WTC11 (cell line): ENCODE measurements around the gene STX18. TPM values are rescaled to one million over a fixed set of nuclear protein-coding genes. Genes with fewer than 3 reads are reported as not detected.

Experiments
- ATAC-seq: fragments of 200-7000 bp; cut with Tn5 transposase; 2 replicates; pipeline ENCODE4 v1.10.0; 2021; ENCODE audit warnings: mild to moderate bottlenecking, moderate library complexity
- CTCF ChIA-PET: fragments of 300-600 bp; sonication (Branson Sonifier 250); formaldehyde crosslinking; loops from one replicate; lab custom pipeline; 2021; ENCODE audit warnings: antibody characterized with exemption; lab: Charles Lee
- POLR2A ChIA-PET: fragments of 350-600 bp; sonication (Branson Sonifier 250); formaldehyde crosslinking; loops from one replicate; lab custom pipeline; 2021; ENCODE audit warnings: antibody characterized with exemption; lab: Charles Lee
- DNase-seq: peaks from one replicate; pipeline ENCODE4 v3.0.0; 2021; ENCODE audit warnings: low spot score
- H3K27ac Mint-ChIP-seq: 2 replicates; pipeline ENCODE4 v1.8.0; 2021; ENCODE audit warnings: mixed read lengths
- H3K27me3 Mint-ChIP-seq: 2 replicates; pipeline ENCODE4 v1.8.0; 2021; ENCODE audit warnings: low read depth, mild to moderate bottlenecking, moderate library complexity, mixed read lengths
- H3K36me3 Mint-ChIP-seq: 2 replicates; pipeline ENCODE4 v1.8.0; 2021; ENCODE audit warnings: mixed read lengths
- H3K4me1 Mint-ChIP-seq: 2 replicates; pipeline ENCODE4 v1.8.0; 2022; ENCODE audit warnings: mixed read lengths
- H3K4me3 Mint-ChIP-seq: 2 replicates; pipeline ENCODE4 v1.8.0; 2021; ENCODE audit warnings: mild to moderate bottlenecking, moderate library complexity, mixed read lengths
- H3K9me3 Mint-ChIP-seq: 2 replicates; pipeline ENCODE4 v1.8.0; 2021; ENCODE audit warnings: mixed read lengths
- ATF6 ChIP-seq: sonication (generic); formaldehyde crosslinking; IDR thresholded peaks from 2 replicates; pipeline ENCODE4 v1.8.1; 2023; ENCODE audit warnings: mild to moderate bottlenecking, missing genetic modification reagents
- E2F5 ChIP-seq: sonication (generic); formaldehyde crosslinking; IDR thresholded peaks from 2 replicates; pipeline ENCODE4 v1.8.1; 2022; ENCODE audit warnings: mild to moderate bottlenecking, moderate library complexity, missing genetic modification reagents
- ERG ChIP-seq: fragments of 250-450 bp; sonication (Bioruptor Pico); IDR thresholded peaks from 2 replicates; pipeline ENCODE4 v1.8.0; 2021; ENCODE audit warnings: mild to moderate bottlenecking
- ETV6 ChIP-seq: sonication (generic); formaldehyde crosslinking; IDR thresholded peaks from 2 replicates; pipeline ENCODE4 v1.8.1; 2022; ENCODE audit warnings: mild to moderate bottlenecking, missing genetic modification reagents
- JAZF1 ChIP-seq: fragments of 250-450 bp; sonication (Bioruptor Pico); IDR thresholded peaks from 2 replicates; pipeline ENCODE4 v1.9.0; 2021; ENCODE audit warnings: moderate library complexity, mild to moderate bottlenecking, inconsistent platforms
- MYBL2 ChIP-seq: sonication (generic); formaldehyde crosslinking; IDR thresholded peaks from 2 replicates; pipeline ENCODE4 v1.8.1; 2023; ENCODE audit warnings: mild to moderate bottlenecking, moderate library complexity, missing genetic modification reagents
- NFE2L1 ChIP-seq: sonication (generic); formaldehyde crosslinking; IDR thresholded peaks from 2 replicates; pipeline ENCODE4 v1.8.1; 2023; ENCODE audit warnings: missing genetic modification reagents
- NR1H2 ChIP-seq: sonication (generic); formaldehyde crosslinking; IDR thresholded peaks from 2 replicates; pipeline ENCODE4 v1.9.0; 2021; ENCODE audit warnings: mild to moderate bottlenecking, moderate library complexity, missing genetic modification reagents
- STAT6 ChIP-seq: sonication (generic); formaldehyde crosslinking; conservative IDR thresholded peaks from 2 replicates; pipeline ENCODE4 v1.8.1; 2023; ENCODE audit warnings: mild to moderate bottlenecking, low read depth, missing genetic modification reagents, moderate library complexity
- TCF7 ChIP-seq: sonication (generic); formaldehyde crosslinking; IDR thresholded peaks from 2 replicates; pipeline ENCODE4 v1.8.0; 2022; ENCODE audit warnings: mild to moderate bottlenecking, low read depth, missing genetic modification reagents, moderate library complexity
- ZNF281 ChIP-seq: sonication (generic); formaldehyde crosslinking; IDR thresholded peaks from 2 replicates; pipeline ENCODE4 v1.8.0; 2023; ENCODE audit warnings: mild to moderate bottlenecking, missing genetic modification reagents
- ZNF512 ChIP-seq: sonication (generic); formaldehyde crosslinking; IDR thresholded peaks from 2 replicates; pipeline ENCODE4 v1.8.1; 2022; ENCODE audit warnings: missing genetic modification reagents, borderline replicate concordance
- ZNF532 ChIP-seq: fragments of 250-450 bp; sonication (Bioruptor Pico); IDR thresholded peaks from 2 replicates; pipeline ENCODE4 v1.9.0; 2021; ENCODE audit warnings: mild to moderate bottlenecking, borderline replicate concordance
- ZSCAN18 ChIP-seq: fragments of 250-450 bp; sonication (Bioruptor Pico); IDR thresholded peaks from 2 replicates; pipeline ENCODE4 v2.1.2; 2022; ENCODE audit warnings: mild to moderate bottlenecking, moderate library complexity
- total RNA-seq: library from RNA; stranded (reverse); gene quantifications from 3 replicates; pipeline ENCODE4 v1.2.3, GENCODE V29; 2021

STX18 gene
- total RNA-seq, 1 experiment from 2014 or later: 16.9 TPM

GRCh38 chr4:4408132-4408523 is 133.7 kb downstream of the STX18 start (continued):
- TF ChIP-seq ZSCAN18 (CRISPR knock-in tag) (no peak), JAZF1 (no peak), ETV6 (CRISPR knock-in tag) (no peak), ZNF281 (CRISPR knock-in tag) (no peak), NR1H2 (no peak), TCF7 (CRISPR knock-in tag) (no peak), NFE2L1 (no peak)

GRCh38 chr4:4407299-4408131 is 134.3 kb downstream of the STX18 start:
- Mint-ChIP-seq H3K9me3 (no peaks in the 10 kb centered on the region), H3K36me3 (no peaks in the 10 kb centered on the region; the same call in 1 of the 2 replicates), H3K4me1 (0 out of 2 replicates have a peak, but pooled peaks cover 4% of the 10 kb centered on the region), H3K4me3 (no peak overlapping the region), H3K27me3 (no peaks in the 10 kb centered on the region), H3K27ac (no peak overlapping the region)
- no peak for ATAC-seq
- no peak for DNase-seq
- POLR2A ChIA-PET: no interaction called here
- CTCF ChIA-PET: interaction anchor here (1.2 to 2.0 kb wide), 3 partner anchors 20 to 23 kb away, joined by 3 to 6 read pairs (median 4); partner anchors contain the start of gene NSG1
- no peak for TF ChIP-seq MYBL2 (CRISPR knock-in tag)
- TF ChIP-seq STAT6 (CRISPR knock-in tag): no peak
- no peak for TF ChIP-seq ATF6 (CRISPR knock-in tag)
- TF ChIP-seq ERG (CRISPR knock-in tag): no peak
- no peak for TF ChIP-seq ZNF512 (CRISPR knock-in tag)
- TF ChIP-seq JAZF1: no peak
- TF ChIP-seq ETV6 (CRISPR knock-in tag): no peak
- no peak for TF ChIP-seq ZSCAN18 (CRISPR knock-in tag)
- TF ChIP-seq ZNF532 (CRISPR knock-in tag): no peak
- no peak for TF ChIP-seq E2F5 (CRISPR knock-in tag)
